GM23248 (cell line): Measurements from ENCODE around the gene ACAP1.

Experiments
- EZH2 ChIP-seq: fragments of 200-600 bp; sonication (generic); IDR thresholded peaks from 2 replicates; pipeline ENCODE4 v1.6.1; 2018; ENCODE audit warnings: antibody characterized with exemption, mild to moderate bottlenecking; ENCODE audit not compliant: insufficient read depth, poor library complexity, severe bottlenecking
- EZH2phosphoT487 ChIP-seq: fragments of 200-600 bp; sonication (generic); IDR thresholded peaks from 2 replicates; pipeline ENCODE4 v1.6.1; 2018; ENCODE audit warnings: antibody characterized with exemption, moderate library complexity, mild to moderate bottlenecking, low read depth; ENCODE audit not compliant: insufficient read depth

DNA sequence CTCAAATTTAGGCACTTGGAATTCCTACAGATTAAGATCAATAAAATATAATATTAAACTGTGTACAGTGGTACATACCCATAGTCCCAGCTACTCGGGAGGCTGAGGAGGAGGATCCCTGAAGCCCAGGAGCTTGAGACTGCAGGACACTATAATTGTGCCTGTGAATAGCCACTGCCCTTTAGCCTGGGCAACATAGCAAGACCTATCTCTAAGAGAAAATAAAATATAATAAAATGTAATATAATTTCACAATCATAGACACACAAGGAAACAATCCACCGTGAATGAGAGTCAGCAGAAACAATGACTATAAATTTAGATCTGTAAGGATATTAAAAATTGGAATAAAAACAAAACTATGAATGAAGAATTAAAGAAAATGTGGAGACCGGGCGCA is 34.5 kb downstream of the ACAP1 start:
- TF ChIP-seq EZH2 (no peak), EZH2phosphoT487 (no peak)
